Measurements from ENCODE around the gene DOK4. TPM values are rescaled to one million over a fixed set of nuclear protein-coding genes. Genes with fewer than 3 reads are reported as not detected.
"Not testable (repeated sequence)": the region's sequence is repeated elsewhere in the genome, so short reads cannot be mapped to it uniquely, and the experiment has no call there.

The DOK4 gene
- total RNA-seq, 1 donor from 2014 or later, result 25.5 TPM

GRCh38 chr16:57439947-57440346 lies 46.3 kb downstream of the DOK4 start:
- not testable (repeated sequence) for H3K4me1 Mint-ChIP-seq (ENCODE audit: low read depth, unreplicated experiment); H3K9ac ChIP-seq (ENCODE audit: low read length); H3K27me3 Mint-ChIP-seq (ENCODE audit: low read depth, unreplicated experiment); DNase-seq (ENCODE audit: low read depth); FAIRE-seq; H3K9me3 Mint-ChIP-seq (ENCODE audit: unreplicated experiment); H3K4me2 ChIP-seq (ENCODE audit: low read length); H3K4me3 Mint-ChIP-seq (ENCODE audit: unreplicated experiment); H2AFZ ChIP-seq (ENCODE audit: low read depth, low read length); H3K27ac ChIP-seq (ENCODE audit: low read depth, low read length); H3K27me3 ChIP-seq (ENCODE audit: insufficient read depth, low read length); H3K9me3 ChIP-seq (ENCODE audit: insufficient read depth, low read depth, low read length); H3K4me1 ChIP-seq (ENCODE audit: insufficient read depth, low read length); H3K4me3 ChIP-seq (ENCODE audit: insufficient read depth, low read depth, low read length); H3K27ac Mint-ChIP-seq (ENCODE audit: unreplicated experiment)
- H3K36me3 Mint-ChIP-seq (ENCODE audit: low read depth, unreplicated experiment), result peaks cover 27% of the 10 kb centered on the region
- H4K20me1 ChIP-seq (ENCODE audit: insufficient read depth, low read length), result peaks cover 26% of the 10 kb centered on the region
- peaks cover 26% of the 10 kb centered on the region for H3K36me3 ChIP-seq (ENCODE audit: insufficient read depth, low read length)
- peaks cover 41% of the 10 kb centered on the region for H3K79me2 ChIP-seq (ENCODE audit: insufficient read depth, low read length)

- peaks cover 59% of the 10 kb centered on the region for H3K36me3 ChIP-seq (ENCODE audit: insufficient read depth, low read length)
- H3K27me3 ChIP-seq (ENCODE audit: insufficient read depth, low read length), result no peaks in the 10 kb centered on the region
- no peak for FAIRE-seq
- DNase-seq (ENCODE audit: low read depth), result no peak
- Mint-ChIP-seq H3K27ac (ENCODE audit: unreplicated experiment) (no peak overlapping the region), H3K4me1 (ENCODE audit: low read depth, unreplicated experiment) (no peaks in the 10 kb centered on the region), H3K9me3 (ENCODE audit: unreplicated experiment) (peaks cover 5% of the 10 kb centered on the region), H3K4me3 (ENCODE audit: unreplicated experiment) (no peak overlapping the region), H3K36me3 (ENCODE audit: low read depth, unreplicated experiment) (peaks cover 24% of the 10 kb centered on the region), H3K27me3 (ENCODE audit: low read depth, unreplicated experiment) (no peaks in the 10 kb centered on the region)
- peaks cover 8% of the 10 kb centered on the region for H4K20me1 ChIP-seq (ENCODE audit: insufficient read depth, low read length)
- no peaks in the 10 kb centered on the region for H3K9me3 ChIP-seq (ENCODE audit: insufficient read depth, low read depth, low read length)
- no peak overlapping the region for H3K27ac ChIP-seq (ENCODE audit: low read depth, low read length)
- peaks cover 4% of the 10 kb centered on the region for H3K79me2 ChIP-seq (ENCODE audit: insufficient read depth, low read length)
- no peak overlapping the region for H2AFZ ChIP-seq (ENCODE audit: low read depth, low read length)
- no peaks in the 10 kb centered on the region for H3K4me1 ChIP-seq (ENCODE audit: insufficient read depth, low read length)
- H3K9ac ChIP-seq (ENCODE audit: low read length), result no peak overlapping the region
- H3K4me3 ChIP-seq (ENCODE audit: insufficient read depth, low read depth, low read length), result no peak overlapping the region
- TF ChIP-seq CTCF (IDR thresholded peaks at IDR 0.05; ENCODE audit: insufficient read depth, low read depth, low read length) (no peak), EZH2 (IDR thresholded peaks at IDR 0.05; ENCODE audit: insufficient read depth, low read length) (no peak)
- H3K4me2 ChIP-seq (ENCODE audit: low read length), result no peak overlapping the region
Observed at GRCh38 chr16:57435838-57436237, 50.5 kb downstream of the DOK4 start.

- H3K79me2 ChIP-seq (ENCODE audit: insufficient read depth, low read length), result no peaks in the 10 kb centered on the region
- Mint-ChIP-seq H3K9me3 (ENCODE audit: unreplicated experiment) (no peaks in the 10 kb centered on the region), H3K4me3 (ENCODE audit: unreplicated experiment) (no peak overlapping the region), H3K27me3 (ENCODE audit: low read depth, unreplicated experiment) (no peaks in the 10 kb centered on the region), H3K4me1 (ENCODE audit: low read depth, unreplicated experiment) (no peaks in the 10 kb centered on the region), H3K27ac (ENCODE audit: unreplicated experiment) (no peak overlapping the region), H3K36me3 (ENCODE audit: low read depth, unreplicated experiment) (peaks cover 17% of the 10 kb centered on the region)
- no peaks in the 10 kb centered on the region for H3K4me1 ChIP-seq (ENCODE audit: insufficient read depth, low read length)
- DNase-seq (ENCODE audit: low read depth) (no peak), FAIRE-seq (no peak)
- no peak overlapping the region for H2AFZ ChIP-seq (ENCODE audit: low read depth, low read length)
- no peak overlapping the region for H3K27ac ChIP-seq (ENCODE audit: low read depth, low read length)
- H3K4me2 ChIP-seq (ENCODE audit: low read length), result no peak overlapping the region
- no peak overlapping the region for H3K9ac ChIP-seq (ENCODE audit: low read length)
- no peak overlapping the region for H3K4me3 ChIP-seq (ENCODE audit: insufficient read depth, low read depth, low read length)
- H3K36me3 ChIP-seq (ENCODE audit: insufficient read depth, low read length), result peaks cover 66% of the 10 kb centered on the region
- no peaks in the 10 kb centered on the region for H3K9me3 ChIP-seq (ENCODE audit: insufficient read depth, low read depth, low read length)
- no peak for TF ChIP-seq EZH2 (IDR thresholded peaks at IDR 0.05; ENCODE audit: insufficient read depth, low read length)
- TF ChIP-seq CTCF (IDR thresholded peaks at IDR 0.05; ENCODE audit: insufficient read depth, low read depth, low read length), result no peak
- no peaks in the 10 kb centered on the region for H3K27me3 ChIP-seq (ENCODE audit: insufficient read depth, low read length)
- H4K20me1 ChIP-seq (ENCODE audit: insufficient read depth, low read length), result peaks cover under 1% of the 10 kb centered on the region
Observed at GRCh38 chr16:57434003-57434402, 52.3 kb downstream of the DOK4 start.
